GM21447 (cell line): ENCODE results near the gene RAN.
"Not testable (repeated sequence)": the region's sequence is repeated elsewhere in the genome, so short reads cannot be mapped to it uniquely, and the experiment has no call there.

Source experiments
- ATAC-seq: cut with Tn5 transposase; IDR thresholded peaks from one replicate; pipeline ENCODE4 v1.9.1; 2021; ENCODE audit not compliant: unreplicated experiment

RAN gene

DNA sequence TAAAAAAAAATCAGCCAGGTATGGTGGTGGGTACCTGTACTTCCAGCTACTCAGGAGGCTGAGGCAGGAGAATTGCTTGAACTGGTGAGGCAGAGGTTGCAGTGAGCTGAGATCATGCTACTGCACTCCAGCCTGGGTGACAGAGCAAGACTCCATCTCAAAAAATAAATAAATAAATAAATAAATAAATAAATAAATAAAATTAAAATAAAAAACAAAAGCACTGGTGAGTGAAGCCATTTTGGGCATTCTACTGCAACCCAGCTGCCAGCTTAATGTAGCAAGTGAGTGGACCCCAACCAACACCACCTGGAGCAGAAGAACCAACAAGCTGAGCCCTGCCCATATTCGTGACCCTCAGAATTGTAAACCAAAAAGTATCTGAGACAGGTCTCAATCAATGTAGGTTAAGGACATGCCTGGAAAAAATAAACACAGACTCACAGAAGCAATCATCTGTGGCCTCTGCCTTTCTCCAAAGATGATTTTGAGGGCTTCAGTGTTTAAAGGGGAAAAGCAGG lies 23.0 kb upstream of the RAN start:
- ATAC-seq: not testable (repeated sequence)

GRCh38 chr12:130849561-130850417 lies 22.1 kb upstream of the RAN start:
- ATAC-seq: no peak

- ATAC-seq: no peak
Measured at GRCh38 chr12:130850418-130851021, 21.3 kb upstream of the RAN start.

GRCh38 chr12:130856088-130856487 lies 15.8 kb upstream of the RAN start:
- no peak for ATAC-seq

GRCh38 chr12:130858084-130858483 lies 13.8 kb upstream of the RAN start:
- no peak for ATAC-seq

DNA sequence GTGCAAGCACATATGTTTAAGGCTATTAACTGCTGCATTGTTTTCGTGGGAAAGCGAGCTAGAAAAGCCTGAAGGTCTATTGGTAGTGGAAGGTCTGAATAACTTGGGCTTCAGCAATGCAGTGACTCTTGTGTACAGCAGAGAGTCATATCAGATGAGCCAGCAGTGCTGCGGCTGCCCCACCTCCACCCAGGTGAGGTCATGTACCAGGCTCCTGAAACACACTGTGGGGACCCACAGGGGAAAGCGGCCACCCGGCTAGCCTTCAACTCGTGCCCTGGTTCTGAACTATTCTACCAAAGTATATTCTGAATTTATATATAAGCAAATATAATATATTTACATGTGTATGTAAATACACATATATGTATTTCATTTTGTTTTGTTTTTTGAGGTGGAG lies 12.7 kb upstream of the RAN start:
- no peak for ATAC-seq

DNA sequence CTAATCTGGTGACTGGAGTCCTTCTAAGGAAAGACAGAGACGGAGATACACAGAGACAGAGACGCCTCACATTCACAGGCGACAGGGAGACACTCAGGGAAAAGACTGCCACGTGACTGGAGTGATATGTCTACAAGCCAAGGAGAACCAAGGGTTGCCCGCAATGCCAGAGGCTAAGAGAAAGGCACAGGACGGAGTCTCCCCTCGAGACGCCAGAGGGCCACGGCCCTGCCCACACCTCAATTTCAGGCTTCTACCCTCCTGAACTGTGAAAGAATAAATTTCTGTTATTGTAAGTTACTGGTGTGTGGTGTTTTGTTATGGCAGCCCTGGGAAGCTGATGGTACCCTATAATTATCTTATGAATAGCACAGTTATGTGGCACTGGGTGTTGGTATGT lies 11.6 kb upstream of the RAN start:
- ATAC-seq: no peak

DNA sequence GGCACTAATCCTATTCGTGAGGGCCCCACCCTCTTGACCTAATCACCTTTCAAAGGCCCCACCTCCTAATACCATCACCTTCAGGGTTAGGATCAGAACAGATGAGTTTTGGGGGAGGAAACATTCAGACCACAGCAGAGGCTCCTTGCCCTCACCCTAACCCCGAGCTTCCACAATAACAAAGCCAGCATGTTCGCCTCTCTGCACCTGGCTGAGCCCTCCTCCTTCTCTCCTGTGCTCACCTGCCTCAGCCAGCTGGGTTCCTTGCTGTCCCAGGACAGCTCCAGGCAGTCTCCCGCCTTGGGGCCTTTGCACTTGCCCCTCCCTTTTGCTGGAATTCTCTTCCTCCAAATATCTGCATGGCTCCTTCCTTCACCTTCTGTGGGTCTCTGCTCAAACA lies 9.7 kb upstream of the RAN start:
- no peak for ATAC-seq

DNA sequence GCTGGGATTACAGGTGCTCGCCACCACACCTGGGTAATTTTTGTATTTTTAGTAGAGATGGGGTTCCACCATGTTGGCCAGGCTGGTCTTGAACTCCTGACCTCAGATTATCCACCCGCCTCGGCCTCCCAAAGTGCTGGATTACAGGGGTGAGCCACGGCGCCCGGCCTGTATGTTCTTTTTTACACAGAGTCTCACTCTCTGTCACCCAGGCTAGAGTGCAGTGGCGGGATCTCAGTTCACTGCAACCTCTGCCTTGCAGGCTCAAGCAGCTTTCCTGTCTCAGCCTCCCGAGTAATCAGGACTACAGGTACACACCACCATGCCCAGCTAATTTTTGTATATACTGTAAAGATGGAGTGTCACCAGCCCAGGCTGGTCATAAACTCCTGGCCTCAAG lies 9.1 kb upstream of the RAN start:
- not testable (repeated sequence) for ATAC-seq

DNA sequence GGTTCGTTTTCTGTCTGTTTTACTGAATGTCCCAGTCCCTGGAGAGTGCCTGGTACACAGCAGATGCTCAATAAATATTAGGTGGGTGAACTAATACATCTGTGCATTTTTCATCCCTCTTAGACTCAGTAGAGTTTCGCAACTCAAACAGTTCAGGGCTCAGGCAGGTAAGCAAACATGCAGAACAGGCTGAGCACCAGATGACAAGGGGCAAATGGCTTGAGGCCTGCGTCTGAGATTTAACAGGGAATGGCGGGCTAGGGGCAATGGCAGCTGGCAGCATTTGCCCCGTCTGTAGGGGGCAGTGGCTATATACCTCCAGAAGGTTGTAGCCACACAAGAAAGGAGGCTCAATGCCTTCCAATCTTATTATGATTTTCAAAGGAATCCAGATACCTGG lies 8.6 kb upstream of the RAN start:
- no peak for ATAC-seq

- no peak for ATAC-seq
Measured at GRCh38 chr12:130868412-130868811, 3.5 kb upstream of the RAN start.

- ATAC-seq: peak; percentile 61
Measured at GRCh38 chr12:130870442-130871285, 1.2 kb upstream of the RAN start.

GRCh38 chr12:130872179-130873096 lies 572 bp downstream of the RAN start:
- ATAC-seq: peak; percentile 23

DNA sequence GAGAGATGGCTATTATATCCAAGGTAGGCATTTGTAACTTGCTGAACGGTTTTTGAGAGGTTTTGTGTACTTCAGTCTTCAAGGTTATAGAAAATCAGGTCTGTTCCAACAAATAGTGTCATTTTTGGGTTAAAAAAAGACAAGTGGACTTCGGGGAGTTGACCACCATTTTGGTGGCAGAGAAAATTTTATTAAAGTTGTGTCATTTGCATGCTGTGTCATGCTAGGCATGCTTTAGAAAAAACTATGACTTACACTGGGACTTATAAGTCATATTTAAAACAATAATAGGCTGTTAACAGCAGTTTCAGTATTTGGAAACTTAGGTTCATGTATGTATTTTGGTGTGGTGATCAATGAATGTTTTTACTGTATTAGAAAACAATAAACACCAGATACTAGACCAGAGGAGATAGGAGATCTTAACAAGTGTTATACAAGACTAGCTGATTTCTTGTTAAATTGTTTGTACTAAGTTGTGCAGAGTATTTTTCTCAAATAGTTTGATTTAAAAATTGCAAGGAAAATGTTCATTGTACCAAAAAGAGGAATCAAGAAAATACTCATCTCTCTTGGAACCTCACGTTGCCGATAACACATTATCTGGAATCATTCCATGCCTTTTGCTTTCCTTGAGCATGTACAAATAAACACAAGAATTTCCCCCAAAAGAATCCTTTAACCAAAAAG lies 1.4 kb downstream of the RAN start:
- ATAC-seq: no peak

DNA sequence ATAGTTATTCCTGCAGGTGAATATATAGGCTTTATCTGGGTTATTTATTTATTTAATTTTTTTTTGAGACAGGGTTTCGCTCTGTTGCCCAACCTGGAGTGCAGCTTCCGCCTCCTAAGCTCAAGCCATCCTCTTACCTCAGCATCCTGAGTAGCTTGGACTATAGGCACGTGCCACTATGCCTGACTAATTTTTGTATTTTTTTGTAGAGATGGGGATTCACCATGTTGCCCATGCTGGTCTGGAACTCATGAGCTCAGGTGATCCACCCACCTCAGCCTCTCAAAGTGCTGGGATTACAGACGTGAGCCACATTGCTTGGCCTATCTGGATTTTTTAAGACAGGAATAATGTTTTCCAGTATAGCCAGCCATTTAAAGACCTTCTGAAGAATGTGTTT lies 2.0 kb downstream of the RAN start:
- ATAC-seq: no peak

- ATAC-seq: no peak
Measured at GRCh38 chr12:130874696-130875095, 2.8 kb downstream of the RAN start.

DNA sequence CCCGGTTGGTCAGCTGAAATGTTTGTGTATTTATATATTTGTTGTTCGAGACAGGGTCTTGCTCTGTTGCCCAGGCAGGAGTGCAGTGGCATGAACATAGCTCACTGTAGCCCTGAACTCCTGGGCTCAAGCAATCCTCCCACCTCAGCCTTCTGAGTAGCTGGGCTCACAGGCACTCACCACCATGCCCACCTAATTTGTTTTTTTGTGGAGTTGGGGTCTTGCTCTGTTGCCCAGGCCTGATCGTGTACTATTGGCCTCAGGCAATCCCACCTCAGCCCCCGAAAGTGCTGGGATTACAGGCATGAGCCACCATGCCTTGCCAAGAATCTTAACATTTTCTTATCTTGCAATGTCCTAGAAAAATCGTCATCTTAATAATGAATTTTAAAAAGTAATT lies 3.3 kb downstream of the RAN start:
- no peak for ATAC-seq

DNA sequence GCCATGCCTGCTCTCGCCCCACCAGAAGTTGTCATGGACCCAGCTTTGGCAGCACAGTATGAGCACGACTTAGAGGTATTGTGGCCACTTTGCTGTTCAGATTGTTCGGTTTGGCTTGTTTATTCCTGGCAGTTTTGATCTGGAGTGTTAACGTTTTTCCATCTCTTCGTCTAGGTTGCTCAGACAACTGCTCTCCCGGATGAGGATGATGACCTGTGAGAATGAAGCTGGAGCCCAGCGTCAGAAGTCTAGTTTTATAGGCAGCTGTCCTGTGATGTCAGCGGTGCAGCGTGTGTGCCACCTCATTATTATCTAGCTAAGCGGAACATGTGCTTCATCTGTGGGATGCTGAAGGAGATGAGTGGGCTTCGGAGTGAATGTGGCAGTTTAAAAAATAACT lies 3.8 kb downstream of the RAN start:
- not testable (repeated sequence) for ATAC-seq

GRCh38 chr12:130876297-130876696 lies 4.4 kb downstream of the RAN start:
- ATAC-seq: no peak

GRCh38 chr12:130876758-130877157 lies 4.9 kb downstream of the RAN start:
- ATAC-seq: no peak
